ENCODE measurements around the gene FAT4. TPM values are rescaled to one million over a fixed set of nuclear protein-coding genes. Genes with fewer than 3 reads are reported as not detected.

Gene FAT4, protein sequence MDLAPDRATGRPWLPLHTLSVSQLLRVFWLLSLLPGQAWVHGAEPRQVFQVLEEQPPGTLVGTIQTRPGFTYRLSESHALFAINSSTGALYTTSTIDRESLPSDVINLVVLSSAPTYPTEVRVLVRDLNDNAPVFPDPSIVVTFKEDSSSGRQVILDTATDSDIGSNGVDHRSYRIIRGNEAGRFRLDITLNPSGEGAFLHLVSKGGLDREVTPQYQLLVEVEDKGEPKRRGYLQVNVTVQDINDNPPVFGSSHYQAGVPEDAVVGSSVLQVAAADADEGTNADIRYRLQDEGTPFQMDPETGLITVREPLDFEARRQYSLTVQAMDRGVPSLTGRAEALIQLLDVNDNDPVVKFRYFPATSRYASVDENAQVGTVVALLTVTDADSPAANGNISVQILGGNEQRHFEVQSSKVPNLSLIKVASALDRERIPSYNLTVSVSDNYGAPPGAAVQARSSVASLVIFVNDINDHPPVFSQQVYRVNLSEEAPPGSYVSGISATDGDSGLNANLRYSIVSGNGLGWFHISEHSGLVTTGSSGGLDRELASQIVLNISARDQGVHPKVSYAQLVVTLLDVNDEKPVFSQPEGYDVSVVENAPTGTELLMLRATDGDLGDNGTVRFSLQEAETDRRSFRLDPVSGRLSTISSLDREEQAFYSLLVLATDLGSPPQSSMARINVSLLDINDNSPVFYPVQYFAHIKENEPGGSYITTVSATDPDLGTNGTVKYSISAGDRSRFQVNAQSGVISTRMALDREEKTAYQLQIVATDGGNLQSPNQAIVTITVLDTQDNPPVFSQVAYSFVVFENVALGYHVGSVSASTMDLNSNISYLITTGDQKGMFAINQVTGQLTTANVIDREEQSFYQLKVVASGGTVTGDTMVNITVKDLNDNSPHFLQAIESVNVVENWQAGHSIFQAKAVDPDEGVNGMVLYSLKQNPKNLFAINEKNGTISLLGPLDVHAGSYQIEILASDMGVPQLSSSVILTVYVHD (N-terminal part only)
- 13.6 and 16.6 TPM in 2 replicates for total RNA-seq

GRCh38 chr4:125314676-125315575, at the start of gene FAT4:
FAT4 (plus strand) TSS chr4:125314955; CDS start chr4:125316412, 1,457 bp downstream.

Small RNA genes lying within 50 kb of the gene (small RNA-seq; reads per million reads assigned to genes)
- not detected for gene RF00019 (ENCODE audit: low replicate concordance)
